ENCODE results near the gene ZNF43.
"Not testable (repeated sequence)": the region's sequence is repeated elsewhere in the genome, so short reads cannot be mapped to it uniquely, and the experiment has no call there.

GRCh38 chr19:21884786-21885185, 48.8 kb upstream of the ZNF43 start:
- not testable (repeated sequence) for TF ChIP-seq CTCF, POLR2A, EP300, POLR2AphosphoS5 (IDR thresholded peaks at IDR 0.05)

Measured in sigmoid colon (tissue), 4 donors.